GM12891 (cell line): ENCODE measurements around the gene TSACC.
"Not testable (repeated sequence)": the region's sequence is repeated elsewhere in the genome, so short reads cannot be mapped to it uniquely, and the experiment has no call there.

Source experiments
- DNase-seq: peaks from one replicate; pipeline ENCODE4 v3.0.0; 2011; ENCODE audit warnings: low spot score; ENCODE audit not compliant: insufficient read length
- FAIRE-seq: peaks from 2 replicates; lab custom pipeline; 2011; peaks lifted over from hg19 to GRCh38; lab: Jason Lieb, UNC
- PAX5 ChIP-seq: IDR thresholded peaks from 2 replicates; pipeline ENCODE4 v1.6.1; 2011; ENCODE audit warnings: low read length, moderate library complexity, mild to moderate bottlenecking; ENCODE audit not compliant: insufficient read depth, severe bottlenecking
- POLR2A ChIP-seq: IDR thresholded peaks from 2 replicates; pipeline ENCODE4 v1.6.1; 2011; ENCODE audit warnings: low read depth, low read length, control low read depth
- POLR2AphosphoS5 ChIP-seq: IDR thresholded peaks from 2 replicates; pipeline ENCODE4 v1.6.1; 2011; ENCODE audit warnings: low read depth, low read length, control low read depth
- POU2F2 ChIP-seq: IDR thresholded peaks from 2 replicates; pipeline ENCODE4 v1.6.1; 2011; ENCODE audit warnings: low read depth, mild to moderate bottlenecking, control low read depth, low read length, moderate library complexity
- SPI1 ChIP-seq: IDR thresholded peaks from 2 replicates; pipeline ENCODE4 v1.6.1; 2011; ENCODE audit warnings: low read depth, low read length, control low read depth
- TAF1 ChIP-seq: IDR thresholded peaks from 2 replicates; pipeline ENCODE4 v1.6.1; 2011; ENCODE audit warnings: low read depth, low read length, control low read depth

Gene TSACC

GRCh38 chr1:156360534-156360933 is 22.2 kb downstream of the TSACC start:
- FAIRE-seq (no peak), DNase-seq (no peak)
- TF ChIP-seq POLR2A: no peak
- TF ChIP-seq PAX5: no peak
- TF ChIP-seq POU2F2: no peak
- TF ChIP-seq SPI1: no peak
- TF ChIP-seq POLR2AphosphoS5: no peak
- TF ChIP-seq TAF1: no peak

- DNase-seq (no peak), FAIRE-seq (no peak)
- TF ChIP-seq POLR2AphosphoS5 (no peak), POU2F2 (no peak), POLR2A (no peak), TAF1 (no peak), PAX5 (no peak)
These were observed 27.4 kb downstream of the TSACC start for GRCh38 chr1:156365754-156366153.

- no peak for FAIRE-seq
These were observed 28.2 kb downstream of the TSACC start for GRCh38 chr1:156366378-156367166.

GRCh38 chr1:156367383-156368156 is 29.2 kb downstream of the TSACC start:
- FAIRE-seq (no peak), DNase-seq (no peak)
- TF ChIP-seq POLR2AphosphoS5: no peak
- no peak for TF ChIP-seq PAX5
- TF ChIP-seq TAF1: no peak
- TF ChIP-seq POLR2A: no peak
- TF ChIP-seq POU2F2: no peak
- TF ChIP-seq SPI1: no peak

More at GRCh38 chr1:156366378-156367166, 28.2 kb downstream of the TSACC start:
- no peak for DNase-seq
- no peak for TF ChIP-seq SPI1
- no peak for TF ChIP-seq POLR2AphosphoS5
- TF ChIP-seq TAF1: no peak
- TF ChIP-seq POLR2A: no peak
- no peak for TF ChIP-seq POU2F2
- TF ChIP-seq PAX5: no peak

- TF ChIP-seq POLR2AphosphoS5: no peak
- TF ChIP-seq TAF1: no peak
- TF ChIP-seq PAX5: no peak
- TF ChIP-seq POU2F2: no peak
- no peak for TF ChIP-seq POLR2A
- no peak for TF ChIP-seq SPI1
- FAIRE-seq: no peak
- no peak for DNase-seq
These were observed 29.9 kb downstream of the TSACC start for GRCh38 chr1:156368157-156368658.

- FAIRE-seq (no peak), DNase-seq (no peak)
- no peak for TF ChIP-seq SPI1
- TF ChIP-seq TAF1: no peak
- no peak for TF ChIP-seq PAX5
- TF ChIP-seq POU2F2: no peak
- no peak for TF ChIP-seq POLR2AphosphoS5
- no peak for TF ChIP-seq POLR2A
These were observed 30.8 kb downstream of the TSACC start, which contains the start of gene RHBG for GRCh38 chr1:156368889-156369684. Gene RHBG (plus strand): TSS chr1:156369211. CDS start chr1:156369250, 39 bp downstream.

GRCh38 chr1:156369685-156370286 is 31.5 kb downstream of the TSACC start:
- not testable (repeated sequence) for DNase-seq, FAIRE-seq

- DNase-seq: no peak
- TF ChIP-seq SPI1: no peak
- no peak for TF ChIP-seq POLR2A
- no peak for TF ChIP-seq POLR2AphosphoS5
- no peak for TF ChIP-seq POU2F2
- no peak for TF ChIP-seq TAF1
- TF ChIP-seq PAX5: no peak
- no peak for FAIRE-seq
These were observed 33.4 kb downstream of the TSACC start for GRCh38 chr1:156371553-156372264.
